Measurements from ENCODE around the gene MAF. TPM values are rescaled to one million over a fixed set of nuclear protein-coding genes. Genes with fewer than 3 reads are reported as not detected.

MAF gene
- total RNA-seq, 1 donor from 2014 or later: 24.5 TPM

DNA sequence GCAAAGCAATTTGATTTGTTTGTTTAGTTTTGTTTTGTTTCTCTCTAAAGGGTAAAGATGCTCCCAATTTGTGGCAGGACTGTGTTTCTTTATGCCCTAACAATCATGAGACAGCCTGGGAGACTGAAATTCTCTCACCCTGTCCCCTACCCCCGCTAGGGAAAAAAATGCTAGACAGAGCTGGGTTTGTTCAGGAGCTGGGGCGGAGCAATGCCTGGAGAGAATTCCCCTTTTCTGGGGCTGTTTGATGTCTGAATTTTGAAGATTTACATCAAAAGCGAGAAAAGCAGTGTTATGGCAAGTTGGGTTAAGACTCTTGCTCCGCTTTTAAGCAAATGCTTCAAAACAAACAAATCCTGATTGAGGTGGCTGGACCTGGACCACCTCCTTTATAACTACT, 8.4 kb downstream of the MAF start:
- DNase-seq (ENCODE audit: low read depth): no peak

DNA sequence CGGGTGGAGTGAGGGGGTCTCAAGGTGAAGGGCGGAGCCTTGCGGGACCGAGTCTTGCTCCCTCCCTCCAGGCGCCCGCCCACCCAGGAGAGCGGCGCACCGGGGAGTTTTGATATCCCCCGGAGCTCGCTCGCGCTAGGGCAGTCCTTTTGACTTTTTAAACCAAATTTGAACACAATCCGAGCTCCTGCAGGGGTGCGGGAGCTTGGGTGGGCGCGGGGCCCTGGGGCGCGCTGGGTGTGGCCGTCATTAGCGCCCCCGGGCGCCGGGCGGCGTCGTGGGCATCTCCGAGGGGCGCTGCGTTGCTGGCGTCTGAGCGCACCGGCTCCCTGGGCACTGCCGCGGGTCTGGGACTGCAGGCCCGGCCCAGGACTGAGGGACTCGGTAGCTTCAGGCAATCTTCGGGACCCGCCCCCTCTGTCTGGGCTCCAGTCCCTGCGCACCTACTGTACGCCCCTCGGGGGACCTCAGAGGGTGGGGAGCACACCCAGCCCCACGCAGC, 10.9 kb downstream of the MAF start:
- DNase-seq (ENCODE audit: low read depth): no peak

DNA sequence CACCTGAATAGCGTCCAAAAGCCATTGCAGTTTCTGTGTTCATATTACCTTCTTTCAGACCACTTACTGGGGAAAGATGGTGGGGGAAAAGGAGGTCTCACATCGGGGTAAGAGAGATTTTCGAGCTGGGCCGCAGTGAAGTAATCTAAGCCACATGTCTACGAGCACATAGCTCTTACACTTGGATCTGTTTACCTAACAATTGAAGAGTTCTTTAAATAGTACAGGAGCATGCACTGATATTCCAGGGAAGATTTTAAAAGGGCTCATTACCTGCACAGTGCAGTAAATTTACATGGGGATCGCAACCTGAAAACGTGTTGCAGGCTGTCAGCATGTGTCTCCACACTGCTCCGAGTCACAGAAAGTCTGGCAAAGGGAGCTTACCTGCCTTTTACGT, 12.6 kb downstream of the MAF start:
- DNase-seq (ENCODE audit: low read depth): no peak

DNA sequence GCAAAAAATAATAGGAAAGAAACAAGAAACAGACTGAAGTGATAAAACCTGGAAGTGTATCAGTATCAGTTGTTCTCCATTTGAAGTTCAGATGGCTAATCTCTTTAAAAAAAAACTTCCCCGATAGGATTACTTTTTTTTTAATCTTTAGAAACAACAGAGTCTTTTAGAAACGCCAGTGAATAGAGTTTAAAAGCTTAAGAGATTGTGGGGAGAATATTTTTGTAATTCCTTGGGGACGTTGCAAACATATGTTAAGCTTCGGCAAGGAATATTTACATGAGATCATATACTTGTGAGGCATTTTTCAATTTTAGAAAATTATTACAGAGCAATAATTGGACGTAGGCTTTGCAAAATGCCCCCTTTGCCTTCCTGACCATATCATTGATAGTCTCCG, 13.2 kb downstream of the MAF start:
- DNase-seq (ENCODE audit: low read depth): no peak

DNA sequence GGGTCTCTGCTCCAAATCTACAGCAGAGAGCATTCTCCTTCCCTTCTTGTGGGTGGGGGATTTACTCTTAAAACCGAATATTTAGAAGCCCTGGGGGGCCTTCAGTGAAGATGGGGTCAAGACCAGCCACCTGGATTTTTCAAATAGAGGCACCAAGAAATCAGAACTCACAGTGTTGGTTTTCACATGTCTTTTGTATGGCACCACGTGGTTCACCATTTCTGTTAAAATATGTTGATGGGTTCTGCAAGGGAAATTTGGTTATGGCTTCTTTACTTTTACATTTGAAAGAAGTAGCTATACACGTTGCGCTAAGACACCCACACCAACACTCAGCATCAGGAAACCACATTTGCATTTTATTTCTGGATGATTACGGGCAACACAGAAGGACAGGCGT, 17.7 kb downstream of the MAF start:
- no peak for DNase-seq (ENCODE audit: low read depth)

DNA sequence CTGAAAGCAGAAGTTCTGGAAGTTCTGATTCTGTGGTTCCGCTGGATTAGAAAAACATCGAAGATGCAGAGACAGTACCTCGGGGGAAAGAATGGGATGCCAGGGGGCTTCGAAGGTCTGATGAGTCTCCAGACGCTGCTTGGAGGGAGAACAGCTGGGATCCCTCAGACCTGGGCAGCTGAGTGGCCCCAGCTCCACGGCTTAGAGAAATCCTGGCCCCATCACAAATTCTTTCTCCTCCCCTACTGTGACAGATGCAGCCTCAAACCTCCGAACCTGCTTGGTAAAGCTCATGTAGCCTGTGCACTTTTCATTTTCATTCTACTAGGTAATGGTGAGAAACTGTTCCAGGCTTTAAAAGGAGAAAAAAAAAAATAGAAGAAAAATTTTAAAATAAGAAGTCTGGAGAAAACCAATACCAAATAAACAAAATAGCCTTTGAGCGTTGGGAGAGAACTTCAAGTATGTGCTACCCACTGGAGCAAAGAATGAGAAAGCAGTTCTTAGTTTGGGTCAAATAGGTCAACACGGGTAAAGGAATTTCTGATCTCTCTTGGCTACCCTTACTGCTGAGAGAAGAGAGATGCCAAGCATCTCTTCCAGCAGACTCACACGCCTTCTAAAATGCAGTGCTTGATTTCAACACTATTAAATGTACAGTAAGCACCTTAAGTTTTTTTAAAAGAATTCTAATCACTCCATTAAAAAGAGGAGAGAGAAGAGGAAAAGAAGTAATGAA, 19.9 kb downstream of the MAF start:
- DNase-seq (ENCODE audit: low read depth): no peak

DNA sequence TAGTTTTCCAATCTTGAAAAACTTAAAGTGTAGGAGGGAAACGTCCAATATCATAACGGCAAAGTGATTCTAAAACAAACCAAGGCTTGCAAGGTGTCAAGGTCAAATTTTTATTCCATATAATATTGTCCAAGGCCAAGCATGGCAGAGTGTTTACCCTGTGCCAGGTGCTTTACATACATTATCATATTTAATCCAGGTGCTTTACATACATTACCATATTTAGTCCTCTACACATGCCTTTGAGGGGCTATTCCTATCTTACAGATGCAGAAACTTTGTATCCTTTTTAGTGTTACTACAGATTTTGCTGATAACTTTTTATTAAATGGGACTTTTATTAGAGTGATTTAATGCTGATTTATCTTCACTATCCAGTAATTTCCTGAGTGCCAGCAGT, 23.9 kb downstream of the MAF start:
- DNase-seq (ENCODE audit: low read depth): no peak

DNA sequence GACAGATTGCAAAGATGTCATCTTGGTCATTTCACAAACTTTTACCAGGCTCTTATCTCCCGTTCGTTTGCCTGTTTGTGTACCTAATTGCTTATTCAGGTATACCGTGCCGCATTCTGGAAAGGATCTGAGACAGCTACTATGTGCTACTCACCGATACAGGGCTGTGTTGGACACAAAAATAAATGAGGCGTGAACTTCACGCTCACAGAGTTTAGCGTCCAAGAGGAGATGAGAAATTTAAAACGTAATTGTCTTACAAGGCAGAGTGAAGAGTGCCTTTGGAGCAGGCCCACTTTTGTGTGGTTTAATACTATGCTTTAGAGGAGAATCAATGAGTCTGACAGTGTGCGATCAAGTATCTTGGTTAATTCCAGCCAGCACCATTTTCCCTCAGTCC, 26.7 kb downstream of the MAF start:
- DNase-seq (ENCODE audit: low read depth): no peak

DNA sequence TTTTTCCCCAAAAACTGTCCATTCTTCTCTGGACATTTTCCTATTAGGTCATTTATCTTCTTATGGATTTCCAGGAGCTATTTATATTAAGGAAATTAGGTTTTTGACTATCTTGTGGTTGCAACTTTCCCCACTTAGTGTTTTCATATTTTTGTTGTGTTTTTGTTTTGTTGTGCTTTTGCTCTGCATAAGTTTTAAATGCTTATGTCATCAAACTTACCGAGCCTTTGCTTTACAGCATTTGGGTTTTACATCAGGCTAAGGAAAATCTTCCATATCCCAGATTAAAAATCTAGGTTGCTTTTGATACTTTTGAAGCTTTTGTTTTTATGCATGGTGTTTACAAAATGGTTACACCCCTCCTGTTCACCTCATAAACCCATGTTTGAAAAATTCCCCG, 27.5 kb downstream of the MAF start:
- no peak for DNase-seq (ENCODE audit: low read depth)

DNA sequence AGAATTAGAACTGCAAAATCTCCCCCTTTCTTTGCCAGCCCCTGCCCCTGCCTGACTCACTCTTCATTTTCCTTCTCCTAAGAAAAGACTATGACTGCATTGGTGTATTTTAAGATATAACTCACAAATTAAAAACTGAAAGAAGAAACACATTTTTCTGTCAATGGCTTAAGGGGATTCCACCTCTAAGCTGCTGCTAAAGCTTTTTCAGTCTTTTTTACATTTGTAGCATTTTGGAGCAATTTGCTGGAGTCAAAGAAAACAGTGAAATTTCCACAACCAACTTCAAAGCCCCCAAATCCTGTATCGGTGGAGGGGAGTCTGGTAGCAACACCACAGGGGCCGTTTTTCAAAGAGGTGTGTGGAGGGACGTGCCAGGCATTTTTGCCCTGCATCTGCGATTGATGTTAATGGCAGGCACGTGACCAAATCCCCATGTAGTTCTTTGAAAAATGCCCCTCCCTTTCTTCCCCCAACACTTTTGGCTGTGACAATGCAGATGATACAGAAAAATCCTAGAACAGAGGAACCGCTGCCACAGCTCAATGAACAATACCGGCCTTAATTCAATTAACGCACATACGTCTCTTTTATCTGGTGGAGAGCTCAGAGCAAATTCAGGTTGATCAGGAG, 28.5 kb downstream of the MAF start:
- no peak for DNase-seq (ENCODE audit: low read depth)

DNA sequence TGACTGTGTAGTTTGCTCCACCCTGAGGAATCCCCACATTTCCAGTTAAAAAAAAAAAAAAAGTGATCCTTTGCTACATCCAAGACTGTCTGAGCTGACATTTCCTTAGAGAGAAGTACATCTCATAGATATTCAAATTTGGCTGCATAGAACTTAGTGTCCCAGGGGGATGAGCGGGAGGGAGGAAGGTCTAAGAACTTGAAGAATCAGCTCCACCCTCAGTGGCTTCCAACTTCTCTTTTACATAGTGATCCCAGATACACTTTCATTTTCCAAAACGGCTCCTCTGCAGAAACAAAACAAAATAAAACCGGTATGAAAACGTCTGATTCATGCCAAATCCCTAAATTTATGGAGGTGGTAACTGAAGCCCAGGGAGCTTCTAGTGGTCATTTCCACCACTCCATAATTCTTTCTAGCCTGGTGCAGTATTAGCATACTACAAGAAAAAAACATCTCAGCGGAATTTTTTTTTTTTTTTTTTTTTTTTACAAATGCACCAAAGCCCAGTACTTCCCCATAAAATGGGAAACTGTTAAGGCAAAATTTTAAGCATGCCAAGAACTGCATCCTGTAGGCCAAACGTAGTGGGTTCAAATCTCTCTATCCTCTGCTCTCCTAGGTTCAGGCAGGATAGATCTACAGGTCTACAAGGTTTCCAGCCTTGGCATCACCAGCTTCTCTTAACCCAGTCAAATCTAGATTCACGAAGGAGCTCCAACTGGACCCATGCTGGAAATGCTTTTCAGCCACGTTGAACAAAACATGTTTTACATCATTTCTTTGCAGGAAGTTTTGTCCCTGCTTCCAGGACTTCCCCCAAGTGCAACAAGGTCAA, 29.3 kb downstream of the MAF start:
- no peak for DNase-seq (ENCODE audit: low read depth)

DNA sequence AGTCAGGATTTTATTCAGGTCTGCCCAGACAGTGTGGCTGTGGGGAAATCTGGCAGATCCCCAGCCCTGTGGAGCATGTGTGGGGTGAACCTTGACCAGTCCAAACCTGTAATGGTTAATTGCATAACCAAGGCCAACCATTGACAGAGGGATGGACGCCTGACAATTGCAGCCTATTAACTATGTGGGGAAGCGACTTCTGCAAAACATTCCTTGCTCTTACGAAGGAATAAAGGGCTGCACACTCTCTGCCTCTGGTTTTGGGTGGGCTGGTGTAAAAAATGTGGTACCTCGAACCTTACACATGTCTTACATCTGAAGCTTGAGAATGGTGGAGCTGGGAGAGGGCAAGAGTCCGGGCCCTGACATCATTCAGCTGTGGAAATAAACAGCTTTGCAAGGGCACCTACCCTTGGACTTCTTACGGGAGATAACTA, 35.8 kb downstream of the MAF start:
- DNase-seq (ENCODE audit: low read depth): no peak

DNA sequence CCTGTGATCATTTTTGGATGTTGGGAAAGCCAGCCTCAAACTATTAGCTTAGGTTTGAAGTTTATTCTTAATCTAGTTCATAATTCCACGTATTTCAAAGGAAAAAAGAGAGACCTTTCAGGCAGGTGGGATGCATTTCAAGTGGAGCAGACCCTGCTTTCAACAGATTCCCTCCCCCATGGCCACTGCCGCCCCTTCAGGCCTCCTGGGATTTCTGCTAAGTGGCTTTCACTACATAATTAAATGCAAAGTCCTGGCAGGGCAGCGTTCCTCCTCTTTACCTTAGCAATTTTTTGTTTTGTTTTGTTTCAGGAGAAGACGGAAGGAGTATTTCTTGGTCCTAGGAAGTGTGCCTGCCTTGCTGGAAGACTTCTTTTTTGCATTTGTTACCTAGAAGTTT, 36.6 kb downstream of the MAF start:
- DNase-seq (ENCODE audit: low read depth): no peak

DNA sequence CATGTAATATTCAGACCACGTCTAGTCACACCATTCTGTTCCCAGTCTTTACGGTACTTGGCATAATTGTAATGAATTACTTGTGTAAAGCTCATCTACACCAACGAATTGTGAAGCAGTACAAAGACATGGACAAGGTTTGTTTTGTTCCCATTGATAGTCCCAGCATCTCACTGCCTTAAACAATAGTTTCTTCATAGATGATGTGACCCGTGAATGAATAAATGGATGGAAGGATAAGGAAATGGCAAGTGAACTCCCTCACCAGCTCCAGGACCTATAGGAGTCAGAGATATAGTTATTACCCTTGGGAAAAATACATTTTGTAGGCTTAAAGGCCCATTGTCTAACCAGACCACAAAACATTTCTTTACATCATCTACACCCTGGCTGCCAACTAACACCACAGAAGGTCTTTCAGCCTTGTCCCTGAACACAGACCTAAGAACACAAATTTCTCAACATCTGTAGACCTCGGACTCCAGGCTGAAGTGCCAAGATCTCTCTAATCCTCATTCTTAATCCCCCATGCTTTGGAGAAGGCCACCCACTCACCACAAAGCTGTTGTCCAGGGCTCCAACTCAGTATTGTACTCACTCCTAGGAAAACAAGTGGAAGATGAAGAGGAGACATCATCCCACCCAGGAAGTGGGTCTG, 38.2 kb downstream of the MAF start:
- DNase-seq (ENCODE audit: low read depth): no peak

DNA sequence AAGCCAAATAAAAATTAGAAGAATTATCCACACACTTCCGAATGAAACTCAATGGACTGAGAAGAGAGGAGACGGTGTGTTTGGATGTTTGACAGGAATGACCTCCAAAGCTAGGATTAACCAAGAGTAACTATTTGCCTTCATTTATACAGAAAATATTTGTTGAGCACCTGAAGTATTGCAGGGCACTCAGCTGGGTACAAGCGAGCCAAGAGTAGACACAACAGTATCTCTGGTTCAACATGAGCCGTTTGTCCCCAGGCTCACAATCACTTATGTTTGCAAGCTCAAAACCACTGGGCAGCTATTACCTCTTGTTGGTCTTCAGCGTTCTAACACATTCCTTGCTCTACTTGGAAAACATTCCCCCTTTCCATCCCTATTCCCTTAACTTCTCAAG, 38.8 kb downstream of the MAF start:
- DNase-seq (ENCODE audit: low read depth): no peak

DNA sequence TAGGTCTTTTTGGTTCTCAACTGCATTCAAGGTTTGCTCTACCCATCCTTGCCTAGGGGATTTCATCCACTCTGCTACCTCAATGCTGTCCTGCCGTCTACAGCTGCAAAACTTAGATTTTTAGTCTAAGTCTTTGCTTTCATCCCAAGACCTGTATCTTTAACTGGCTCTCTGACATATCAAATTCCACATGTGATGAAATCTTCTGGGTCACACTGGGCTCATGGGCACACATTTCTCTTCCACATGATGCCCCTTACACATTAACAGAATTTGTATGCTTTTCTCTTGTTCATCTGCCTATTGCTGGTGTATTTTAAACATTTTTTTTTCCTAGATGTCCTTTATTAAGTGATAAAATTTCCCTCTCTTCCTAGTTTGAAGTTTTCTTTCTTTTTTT, 39.6 kb downstream of the MAF start:
- DNase-seq (ENCODE audit: low read depth): no peak

DNA sequence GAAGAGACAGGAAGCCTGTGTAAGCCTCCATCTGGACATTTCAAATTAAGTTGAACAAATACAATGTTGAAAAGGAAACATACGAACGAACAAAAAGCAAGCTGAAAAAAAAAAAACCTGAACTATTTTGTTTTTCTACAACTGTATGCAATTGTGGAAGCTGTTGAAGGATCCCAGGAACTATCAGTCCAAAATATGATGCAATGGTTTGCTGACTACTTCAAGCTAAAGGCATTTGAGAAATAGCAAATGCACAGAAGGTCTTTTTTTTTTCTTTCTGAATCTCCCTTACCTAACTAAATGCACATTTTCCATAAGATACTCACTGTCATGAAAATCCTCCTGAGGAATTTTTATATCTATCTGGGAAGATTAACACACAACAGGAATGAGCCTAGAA, 40.2 kb downstream of the MAF start:
- DNase-seq (ENCODE audit: low read depth): no peak

DNA sequence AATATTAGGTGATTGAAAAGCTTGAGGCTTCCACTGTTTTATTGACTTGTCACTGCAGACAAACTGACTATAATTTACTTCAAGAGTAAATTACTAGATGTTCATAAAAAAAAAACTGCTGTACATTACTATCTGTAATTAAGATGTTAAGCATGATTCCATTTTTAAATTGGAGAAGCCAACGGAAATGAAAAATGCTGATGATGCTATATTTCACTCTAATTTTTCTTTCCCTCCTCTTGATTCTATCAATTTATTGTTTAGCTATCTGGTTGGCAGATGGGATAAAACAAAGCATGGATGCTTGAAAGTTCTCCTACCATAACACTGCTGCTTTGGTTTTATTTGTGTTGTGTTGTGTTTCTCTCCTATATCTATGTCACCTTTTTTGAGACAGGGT, 41.0 kb downstream of the MAF start:
- DNase-seq (ENCODE audit: low read depth): no peak

DNA sequence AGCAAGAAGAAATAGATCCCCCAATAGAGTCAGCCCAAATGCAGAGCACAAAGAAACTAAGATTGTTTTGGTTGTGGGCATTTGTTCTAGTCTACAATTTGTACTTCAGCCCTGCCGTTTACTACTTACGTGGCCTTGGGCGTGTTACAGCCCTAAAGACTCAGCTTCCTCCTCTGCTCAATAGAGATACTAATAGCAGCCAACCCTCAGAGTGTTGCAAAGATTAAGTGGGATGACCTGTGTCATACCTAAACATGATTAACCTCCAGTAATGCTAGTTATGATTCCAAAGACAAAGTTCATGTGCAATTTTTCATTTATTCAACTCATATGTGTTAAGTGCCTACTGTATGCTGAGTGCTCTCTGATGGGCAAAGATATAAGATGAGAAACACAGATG, 43.1 kb downstream of the MAF start:
- DNase-seq (ENCODE audit: low read depth): no peak

DNA sequence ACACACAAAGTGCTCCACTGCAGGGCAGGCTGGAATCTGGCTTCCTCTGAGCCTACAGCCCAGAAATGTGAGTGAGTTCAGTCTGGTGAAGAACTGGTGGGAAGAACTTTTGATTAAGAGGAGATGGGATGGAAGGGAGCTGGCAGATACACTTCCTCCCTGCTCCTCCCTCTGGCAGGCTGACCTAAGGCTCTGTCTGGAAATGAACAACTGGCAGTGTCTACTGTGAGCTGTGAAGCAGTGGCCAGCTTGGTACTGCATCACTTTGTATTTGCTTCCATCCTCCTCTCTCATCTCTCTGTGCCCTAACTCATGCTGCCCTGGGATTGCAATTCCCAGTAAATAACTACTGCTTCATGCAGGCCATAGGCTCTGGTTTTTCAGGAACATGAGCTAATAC, 45.6 kb downstream of the MAF start:
- no peak for DNase-seq (ENCODE audit: low read depth)

DNA sequence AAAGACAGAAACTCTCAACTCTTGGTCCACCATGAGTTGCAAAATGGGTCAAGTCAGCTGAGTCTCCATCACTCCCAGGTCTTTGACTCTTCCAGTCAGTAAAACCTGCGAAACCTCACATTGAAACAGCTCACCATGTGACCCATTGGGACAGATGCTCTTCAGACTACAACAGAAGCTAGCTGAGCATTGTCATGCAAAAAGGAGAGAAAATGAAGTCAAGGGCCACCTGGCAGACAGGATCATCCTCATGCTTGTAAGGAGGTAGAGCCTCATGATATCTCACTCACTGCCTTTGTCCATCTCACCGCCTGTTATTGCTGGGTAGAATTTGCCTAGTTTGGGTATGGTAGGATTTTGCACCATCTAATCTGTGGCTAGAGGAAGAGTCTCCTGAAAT, 50.2 kb downstream of the MAF start:
- DNase-seq (ENCODE audit: low read depth): no peak

DNA sequence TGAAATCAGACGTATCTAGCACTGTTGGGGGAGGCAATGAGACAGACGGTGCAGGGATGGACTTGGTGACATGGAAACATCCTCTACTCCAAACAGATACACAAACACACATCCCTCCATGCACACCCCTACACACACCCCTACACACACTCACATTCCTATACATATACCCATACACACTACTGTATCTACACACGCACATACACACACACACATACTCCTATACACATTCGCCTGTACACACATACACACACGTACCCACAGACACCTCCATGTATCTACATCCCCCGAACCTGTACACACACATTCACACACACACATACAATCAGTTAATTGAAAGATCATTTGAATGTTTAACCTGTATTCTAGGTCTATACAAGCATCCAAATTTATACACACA, 53.5 kb downstream of the MAF start:
- DNase-seq (ENCODE audit: low read depth): no peak

Measured in myocyte (in vitro differentiated cells).